ENCODE data around the gene IRF7. TPM values are rescaled to one million over a fixed set of nuclear protein-coding genes. Genes with fewer than 3 reads are reported as not detected.

Gene IRF7
- 100 to 1,000 TPM in 1 of 4 donors, 10 to 100 TPM in 3; 40.4 to 122 (median 49.9) TPM for total RNA-seq

GRCh38 chr11:615504-616319, at the start of gene IRF7:
IRF7 (minus strand) TSS chr11:615950; CDS start chr11:615364, 586 bp downstream.
- no peaks in the 10 kb centered on the region for H3K27me3 ChIP-seq
- H3K27ac ChIP-seq = peak within 1 kb of the TSS; percentile 92 to 99 (median 96)
- in situ Hi-C loops (cut with MboI; ENCODE audit: low pct_ligation_motif_present in 1 of 4, low pct_unique_long_range_greater_than_20kb in 1 of 4, low sequenced_read_pairs in 3 of 4) = no loop called here
- H3K36me3 ChIP-seq = peaks cover 0 to 9% (median 5%) of the 10 kb centered on the region in 4 donors
- TF ChIP-seq CTCF (IDR thresholded peaks at IDR 0.05) (no peak), POLR2AphosphoS5 (IDR thresholded peaks at IDR 0.05) (peak; percentile 74 to 93 (median 85)), POLR2A (IDR thresholded peaks at IDR 0.05) (peak; percentile 93)
- no peaks in the 10 kb centered on the region for H3K9me3 ChIP-seq
- peaks cover 20 to 48% (median 37%) of the 10 kb centered on the region in 4 donors for H3K4me1 ChIP-seq
- intact Hi-C loops (cut with DNase I; ENCODE audit: low total_unique reads) = no loop called here
- DNase-seq = peak; percentile 98
- 4 to 17% methylated on average over 9 to 57 of the region's 66 CpGs for WGBS, 2 donors (ENCODE audit: low coverage in 1 of 2)
- peak within 1 kb of the TSS; percentile 51 to 82 (median 72) for H3K4me3 ChIP-seq

DNA sequence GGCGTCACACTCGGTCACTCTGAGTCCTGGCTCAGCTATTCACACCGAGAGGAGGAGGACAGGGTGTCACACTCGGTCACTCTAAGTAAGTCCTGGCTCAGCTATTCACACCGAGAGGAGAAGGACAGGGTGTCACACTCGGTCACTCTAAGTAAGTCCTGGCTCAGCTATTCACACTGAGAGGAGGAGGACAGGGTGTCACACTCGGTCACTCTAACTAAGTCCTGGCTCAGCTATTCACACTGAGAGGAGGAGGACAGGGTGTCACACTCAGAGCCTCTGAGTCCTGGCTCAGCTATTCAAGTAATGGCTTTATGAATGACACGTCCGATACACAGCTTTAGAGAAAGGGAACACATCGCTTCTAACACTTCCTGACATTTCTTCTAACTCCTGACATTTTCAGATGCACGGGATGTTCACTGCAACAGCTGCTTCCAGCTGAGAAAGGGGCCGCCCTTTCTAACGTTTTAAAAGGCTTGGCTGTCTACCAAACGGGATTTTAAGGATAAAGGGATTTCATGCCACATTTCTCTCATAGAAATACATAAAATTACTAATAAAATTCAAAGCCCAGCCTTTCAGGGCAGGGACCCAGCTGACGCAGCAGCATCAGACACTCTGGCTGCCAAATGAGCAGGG, 49.4 kb upstream of the IRF7 start:
- H3K27ac ChIP-seq = peak overlapping the region; percentile 50 to 63 (median 58)
- H3K9me3 ChIP-seq = no peaks in the 10 kb centered on the region
- intact Hi-C loops (cut with DNase I; ENCODE audit: low total_unique reads) = no loop called here
- H3K4me3 ChIP-seq = no peak overlapping the region
- in situ Hi-C loops (cut with MboI; ENCODE audit: low pct_ligation_motif_present in 1 of 4, low pct_unique_long_range_greater_than_20kb in 1 of 4, low sequenced_read_pairs in 3 of 4) = loop anchor here in 1 of 4 donors (10.0 kb wide), 1 partner anchor 60 kb away; no protein-coding TSS in a partner anchor
- no peak for DNase-seq
- TF ChIP-seq POLR2AphosphoS5 (IDR thresholded peaks at IDR 0.05) (peak in 1 of 3 donors; percentile 16), EP300 (IDR thresholded peaks at IDR 0.05; ENCODE audit: low read depth) (no peak), CTCF (IDR thresholded peaks at IDR 0.05) (no peak)
- peaks cover 0 to 10% (median 2%) of the 10 kb centered on the region in 4 donors for H3K4me1 ChIP-seq
- 75% methylated on average over 2 to 9 of the region's 15 CpGs for WGBS, 2 donors (ENCODE audit: low coverage in 1 of 2)
- no peaks in the 10 kb centered on the region for H3K27me3 ChIP-seq
- no peaks in the 10 kb centered on the region for H3K36me3 ChIP-seq

GRCh38 chr11:662689-663274, 47.0 kb upstream of the IRF7 start:
- TF ChIP-seq POLR2AphosphoS5 (IDR thresholded peaks at IDR 0.05) (peak in 1 of 3 donors; percentile 24), CTCF (IDR thresholded peaks at IDR 0.05) (peak; percentile 72 to 89 (median 76)), POLR2A (IDR thresholded peaks at IDR 0.05) (no peak), EP300 (IDR thresholded peaks at IDR 0.05; ENCODE audit: low read depth) (no peak)
- Histone ChIP-seq H3K27me3 (no peaks in the 10 kb centered on the region), H3K27ac (no peak overlapping the region), H3K9me3 (no peaks in the 10 kb centered on the region), H3K4me3 (no peak overlapping the region), H3K36me3 (no peaks in the 10 kb centered on the region), H3K4me1 (peaks cover 0 to 12% (median 2%) of the 10 kb centered on the region in 4 donors)
- 60 to 92% methylated on average over 5 to 15 of the region's 15 CpGs for WGBS, 2 donors (ENCODE audit: low coverage in 1 of 2)
- intact Hi-C loops (cut with DNase I; ENCODE audit: low total_unique reads) = loop anchor here (1.0 kb wide), 1 partner anchor 50 kb away; no protein-coding TSS in a partner anchor
- in situ Hi-C loops (cut with MboI; ENCODE audit: low pct_ligation_motif_present in 1 of 4, low pct_unique_long_range_greater_than_20kb in 1 of 4, low sequenced_read_pairs in 3 of 4) = loop anchor here in 1 of 4 donors (10.0 kb wide), 1 partner anchor 62 kb away; no protein-coding TSS in a partner anchor
- DNase-seq = peak; percentile 75

All from transverse colon (tissue), 4 donors.